GM15510 (cell line): ENCODE measurements around the gene VPS50.

Experiments
- POLR2A ChIP-seq: IDR thresholded peaks from 3 replicates; pipeline ENCODE4 v1.6.1; 2011; ENCODE audit warnings: borderline replicate concordance; ENCODE audit not compliant: insufficient read length; ENCODE audit errors: extremely low read depth

Gene VPS50, protein sequence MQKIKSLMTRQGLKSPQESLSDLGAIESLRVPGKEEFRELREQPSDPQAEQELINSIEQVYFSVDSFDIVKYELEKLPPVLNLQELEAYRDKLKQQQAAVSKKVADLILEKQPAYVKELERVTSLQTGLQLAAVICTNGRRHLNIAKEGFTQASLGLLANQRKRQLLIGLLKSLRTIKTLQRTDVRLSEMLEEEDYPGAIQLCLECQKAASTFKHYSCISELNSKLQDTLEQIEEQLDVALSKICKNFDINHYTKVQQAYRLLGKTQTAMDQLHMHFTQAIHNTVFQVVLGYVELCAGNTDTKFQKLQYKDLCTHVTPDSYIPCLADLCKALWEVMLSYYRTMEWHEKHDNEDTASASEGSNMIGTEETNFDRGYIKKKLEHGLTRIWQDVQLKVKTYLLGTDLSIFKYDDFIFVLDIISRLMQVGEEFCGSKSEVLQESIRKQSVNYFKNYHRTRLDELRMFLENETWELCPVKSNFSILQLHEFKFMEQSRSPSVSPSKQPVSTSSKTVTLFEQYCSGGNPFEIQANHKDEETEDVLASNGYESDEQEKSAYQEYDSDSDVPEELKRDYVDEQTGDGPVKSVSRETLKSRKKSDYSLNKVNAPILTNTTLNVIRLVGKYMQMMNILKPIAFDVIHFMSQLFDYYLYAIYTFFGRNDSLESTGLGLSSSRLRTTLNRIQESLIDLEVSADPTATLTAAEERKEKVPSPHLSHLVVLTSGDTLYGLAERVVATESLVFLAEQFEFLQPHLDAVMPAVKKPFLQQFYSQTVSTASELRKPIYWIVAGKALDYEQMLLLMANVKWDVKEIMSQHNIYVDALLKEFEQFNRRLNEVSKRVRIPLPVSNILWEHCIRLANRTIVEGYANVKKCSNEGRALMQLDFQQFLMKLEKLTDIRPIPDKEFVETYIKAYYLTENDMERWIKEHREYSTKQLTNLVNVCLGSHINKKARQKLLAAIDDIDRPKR

DNA sequence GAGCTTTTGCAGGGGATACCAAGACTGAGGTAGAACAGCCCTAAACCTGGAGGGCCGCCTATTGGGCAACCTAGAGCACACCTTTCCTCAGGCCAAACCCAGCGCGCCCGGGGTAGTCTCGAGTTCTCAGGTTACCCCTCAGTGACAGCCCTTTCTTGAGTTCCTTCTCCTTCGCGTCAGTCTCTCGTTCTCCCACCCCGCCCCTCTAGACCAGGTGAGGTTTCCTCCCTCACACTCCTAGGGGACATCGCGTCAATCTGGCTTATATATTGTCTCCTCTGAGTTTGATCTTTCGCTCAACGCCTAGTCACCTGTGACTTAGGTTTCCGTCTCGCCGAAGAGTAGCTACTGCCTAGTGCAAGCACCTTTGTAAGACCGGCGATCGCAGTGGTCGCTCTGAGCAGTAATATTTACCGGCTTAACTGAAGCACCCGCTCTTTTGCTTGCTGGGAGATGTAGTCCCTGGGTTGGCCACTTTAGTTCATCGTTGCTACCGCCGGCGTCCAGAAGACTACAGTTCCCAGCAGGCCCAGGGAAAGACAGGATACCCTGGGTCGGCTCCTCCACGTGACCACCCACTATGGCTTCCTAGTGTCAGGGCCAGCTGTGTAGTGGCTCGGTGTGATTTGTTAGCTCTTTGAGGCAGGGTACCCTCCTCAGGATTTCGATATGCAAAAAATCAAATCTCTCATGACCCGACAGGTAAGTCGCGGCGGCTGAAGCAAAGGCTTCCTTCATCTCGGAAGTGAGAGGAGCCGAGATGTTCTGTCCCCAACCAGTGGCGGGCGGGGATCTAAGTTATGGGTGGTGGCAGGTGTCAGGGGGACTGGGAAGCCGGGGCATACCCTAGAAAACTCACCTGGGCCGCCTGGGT lies at the start of gene VPS50:
TSS of gene VPS50 (plus strand) at position 568 of the 874 bp plus-strand sequence. CDS start at position 670, 102 bp downstream.
- TF ChIP-seq POLR2A = peak; percentile 58

DNA sequence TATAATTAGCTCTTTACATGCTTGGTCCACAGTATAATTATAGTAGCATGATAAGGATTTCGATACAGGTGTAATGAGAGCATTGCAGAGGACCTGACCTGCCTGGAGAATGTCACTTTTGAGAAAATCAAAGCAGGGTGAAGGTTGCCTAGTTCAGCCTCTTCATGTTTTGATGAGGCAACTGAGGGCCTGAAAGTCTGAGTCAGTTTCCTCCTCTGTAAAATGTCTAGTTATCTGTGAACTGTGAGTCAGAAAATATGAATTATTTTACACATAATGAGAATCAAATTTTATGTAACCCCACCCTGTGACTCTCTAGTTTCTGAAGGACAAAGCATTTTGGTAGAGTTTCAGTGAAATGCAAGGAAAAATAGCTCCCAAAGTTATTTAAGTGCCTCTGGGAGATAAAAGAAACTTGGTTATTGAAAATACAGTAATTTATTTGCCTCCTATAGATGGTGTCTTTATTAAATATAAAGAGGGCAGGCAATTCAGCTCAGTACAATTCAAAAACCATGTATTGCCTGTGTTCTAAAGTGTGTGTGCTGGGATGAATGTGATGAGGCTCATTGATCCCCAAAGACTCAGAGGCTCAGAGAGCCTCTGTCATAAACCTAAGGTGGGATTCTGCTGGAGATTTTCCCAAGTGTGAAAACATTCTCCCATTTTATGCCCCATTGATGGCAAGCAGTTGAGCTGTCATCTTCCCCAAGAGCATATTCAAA lies 46.7 kb upstream of the VPS50 start:
- no peak for TF ChIP-seq POLR2A

DNA sequence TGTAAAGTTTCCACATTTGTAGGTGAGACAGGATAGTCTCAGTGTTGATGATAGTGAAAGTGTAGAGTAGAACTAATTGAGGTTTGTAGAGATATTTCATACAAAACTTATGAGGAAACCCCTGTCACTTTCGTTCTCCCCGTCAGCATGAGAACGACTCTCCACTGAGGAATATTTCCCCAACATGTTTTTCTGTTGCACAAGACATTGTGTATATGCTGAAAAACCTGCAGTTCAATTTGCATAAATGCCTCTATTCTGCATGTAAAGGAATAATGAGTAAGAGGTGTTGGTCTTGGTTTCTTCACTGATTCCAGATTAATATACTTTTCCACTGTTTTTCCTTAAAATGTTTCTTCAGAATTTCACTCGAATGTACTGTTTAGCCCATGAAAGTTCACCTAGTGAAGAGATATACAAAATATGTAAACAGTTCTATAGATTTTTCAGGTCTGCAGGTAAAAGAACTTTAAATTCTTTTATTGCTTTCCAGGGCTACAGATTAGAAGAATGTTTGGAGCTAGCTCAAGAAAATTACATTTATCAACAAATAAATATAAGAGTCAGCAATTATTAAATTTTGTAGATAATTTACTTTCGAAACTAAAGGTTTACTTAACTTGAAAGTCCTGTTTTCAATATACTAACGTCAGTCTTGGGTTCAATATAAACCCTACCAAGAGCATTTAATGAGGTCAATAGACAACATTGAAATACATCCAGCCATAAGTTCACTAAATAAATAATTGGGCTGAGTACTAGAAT lies 43.1 kb upstream of the VPS50 start:
- TF ChIP-seq POLR2A = no peak

DNA sequence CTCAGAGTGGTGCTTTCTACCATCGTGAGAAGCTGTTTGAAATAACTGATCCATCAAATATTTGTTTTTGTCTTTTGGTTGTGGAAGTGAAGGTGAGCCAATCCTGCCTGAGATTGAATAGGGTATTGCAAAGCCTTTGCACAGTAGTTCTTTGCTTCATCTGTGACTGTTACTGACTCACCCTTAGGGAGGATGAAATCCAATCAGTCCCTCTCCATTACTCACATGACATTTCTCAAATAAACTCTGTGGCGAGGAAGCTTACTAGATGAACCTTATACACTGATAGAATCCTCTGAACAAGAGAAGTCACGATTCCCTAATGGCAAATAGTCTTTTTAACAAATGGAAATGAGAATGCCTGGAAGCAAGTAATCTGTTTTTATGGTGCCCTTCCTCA lies 37.8 kb upstream of the VPS50 start:
- no peak for TF ChIP-seq POLR2A

DNA sequence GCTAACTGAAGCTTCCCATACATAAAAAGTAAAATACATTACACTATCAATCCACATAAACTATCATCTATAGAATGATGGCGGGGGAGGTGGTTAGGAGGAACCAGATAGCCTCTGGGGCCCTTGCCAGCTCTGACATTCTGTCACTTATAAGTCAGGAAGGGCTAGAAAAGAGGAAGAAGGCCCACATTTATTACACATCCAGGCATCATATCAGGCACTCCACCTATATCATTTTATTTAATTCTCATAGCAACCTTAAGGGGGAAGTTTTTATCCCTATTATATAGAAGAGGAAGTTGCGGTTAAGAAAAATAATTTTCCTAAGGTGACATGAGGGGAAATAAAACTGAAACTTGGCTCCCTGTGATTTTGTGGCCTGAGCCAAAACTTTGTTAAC lies 35.8 kb upstream of the VPS50 start:
- TF ChIP-seq POLR2A = no peak

DNA sequence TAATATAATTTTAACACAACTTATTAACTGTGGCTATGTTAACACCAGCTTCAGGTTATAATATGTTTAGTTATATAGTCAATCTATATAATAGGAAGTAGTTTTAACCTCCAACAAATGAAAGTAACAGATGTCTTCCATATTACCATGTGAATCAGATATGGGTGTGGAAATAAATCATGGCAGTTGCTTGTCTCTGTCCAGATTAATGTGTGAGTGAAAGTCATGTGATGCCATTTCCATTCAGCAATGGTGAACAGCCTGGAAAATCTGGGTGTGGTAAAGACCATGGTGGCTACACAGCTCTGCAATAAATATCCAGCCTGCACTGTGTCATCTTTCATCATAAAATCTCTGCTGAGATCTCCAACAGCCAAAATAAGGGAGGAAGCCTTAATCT lies 33.7 kb upstream of the VPS50 start:
- no peak for TF ChIP-seq POLR2A

DNA sequence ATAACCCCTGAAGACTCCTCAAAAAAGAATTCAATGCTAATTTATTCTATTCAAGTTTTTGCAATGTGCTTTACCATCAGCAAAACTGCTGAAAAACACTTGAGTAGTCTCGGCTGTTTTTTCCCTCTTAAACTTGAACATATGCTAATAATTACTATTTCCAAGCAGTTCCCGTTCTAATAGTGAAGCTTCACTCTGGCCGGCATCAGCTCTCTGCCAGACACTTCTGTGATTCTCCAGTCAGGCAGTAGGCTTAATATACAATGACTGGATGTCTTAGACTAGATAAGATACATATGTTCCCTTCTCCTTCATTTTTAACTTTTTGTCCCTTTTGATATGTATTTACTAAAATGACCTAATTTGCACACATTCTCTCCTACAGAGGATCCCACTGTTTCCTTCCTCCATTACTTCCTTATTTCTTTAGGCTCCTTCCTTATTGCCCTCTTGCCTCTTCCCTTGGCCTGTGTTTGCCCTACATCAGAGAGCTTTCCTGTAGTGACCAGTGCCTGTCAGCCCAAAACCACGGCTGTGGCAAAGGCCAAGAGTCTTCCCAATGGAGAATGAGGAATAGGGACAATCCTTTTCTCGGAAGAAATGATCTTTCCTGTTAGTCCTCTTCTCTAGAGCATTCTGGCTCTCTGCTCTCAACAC lies 29.4 kb upstream of the VPS50 start:
- TF ChIP-seq POLR2A = no peak

DNA sequence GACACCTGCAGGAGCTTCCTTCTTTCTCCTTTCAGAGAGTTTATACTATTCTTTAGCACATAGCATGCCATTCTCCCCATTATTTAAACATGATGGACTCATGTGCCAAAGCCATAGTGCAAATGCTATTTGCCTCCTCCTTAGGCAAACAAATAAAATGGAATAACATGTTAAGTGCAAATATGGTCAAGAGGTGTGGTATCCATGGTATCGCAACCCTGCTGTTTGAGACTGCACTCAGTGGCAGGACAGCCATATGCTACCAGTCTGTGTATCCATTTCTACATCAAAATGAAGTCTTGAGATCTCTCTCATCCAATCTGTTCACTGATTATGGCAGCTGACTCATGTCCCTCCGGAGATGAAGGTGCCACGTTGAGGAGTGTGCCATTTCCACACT lies 28.7 kb upstream of the VPS50 start:
- no peak for TF ChIP-seq POLR2A

DNA sequence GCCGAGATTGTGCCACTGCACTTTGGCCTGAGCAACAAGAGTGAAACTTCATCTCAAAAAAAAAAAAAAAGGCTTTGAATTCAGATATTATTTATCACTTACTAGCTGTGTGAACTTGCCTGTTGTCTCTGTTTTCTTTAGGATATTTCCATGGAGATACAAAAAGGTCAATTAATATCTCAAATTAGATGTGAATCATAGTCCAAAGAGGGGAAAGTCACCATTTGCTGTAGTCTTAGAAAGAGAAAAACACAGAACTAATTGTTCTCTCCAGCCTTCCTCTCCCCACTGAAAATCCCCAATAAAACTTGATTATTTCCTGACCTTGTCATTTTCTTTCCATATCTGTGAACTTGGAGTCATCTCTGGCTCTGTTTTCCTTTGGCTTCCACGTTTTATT lies 27.1 kb upstream of the VPS50 start:
- TF ChIP-seq POLR2A = no peak

DNA sequence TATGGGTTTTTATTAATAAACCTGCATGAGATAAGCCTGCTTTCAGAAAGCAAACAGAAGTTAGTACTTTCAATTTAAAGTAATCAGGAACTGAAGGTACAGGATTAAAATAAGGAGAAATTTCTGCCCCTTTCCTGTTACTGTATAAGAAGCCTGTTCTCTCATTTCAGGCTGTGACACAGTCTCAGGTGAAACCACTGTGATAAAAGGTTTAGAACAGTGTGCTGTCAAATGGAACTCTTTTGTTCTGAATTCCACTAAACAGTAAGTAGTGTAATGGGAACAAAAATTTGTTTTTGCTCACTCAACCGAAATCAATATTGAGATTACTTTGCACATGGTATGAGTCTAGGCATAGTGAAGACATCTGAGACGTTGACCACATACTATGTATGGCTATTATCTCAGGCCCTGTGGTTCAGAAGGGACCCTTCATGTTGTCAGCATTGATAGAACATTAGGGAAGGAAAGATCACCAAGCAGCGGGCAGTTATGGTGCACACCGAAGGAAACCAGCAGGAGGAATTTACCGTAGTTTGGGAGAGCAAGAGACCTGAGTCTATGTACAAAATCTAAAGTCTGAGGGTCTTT lies 20.8 kb upstream of the VPS50 start:
- TF ChIP-seq POLR2A = no peak

DNA sequence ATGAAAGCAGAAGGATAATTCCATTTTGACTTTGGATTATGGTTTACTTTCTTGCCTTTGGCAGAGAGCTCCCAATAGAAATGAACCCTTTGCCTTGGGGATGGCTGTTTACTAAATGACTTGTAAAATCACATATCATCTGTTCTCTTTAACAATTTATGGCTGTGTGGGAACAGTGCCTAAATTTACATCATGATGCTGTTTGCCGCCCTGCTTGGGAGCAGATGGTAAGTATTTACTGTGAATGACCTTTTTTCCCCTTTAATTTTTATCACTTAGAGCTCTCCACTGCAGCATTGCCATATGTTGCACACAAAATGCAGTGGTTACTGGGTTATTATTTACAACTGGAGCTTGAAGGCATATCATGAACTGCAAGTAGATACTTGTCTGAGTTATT lies 19.3 kb upstream of the VPS50 start:
- TF ChIP-seq POLR2A = no peak

DNA sequence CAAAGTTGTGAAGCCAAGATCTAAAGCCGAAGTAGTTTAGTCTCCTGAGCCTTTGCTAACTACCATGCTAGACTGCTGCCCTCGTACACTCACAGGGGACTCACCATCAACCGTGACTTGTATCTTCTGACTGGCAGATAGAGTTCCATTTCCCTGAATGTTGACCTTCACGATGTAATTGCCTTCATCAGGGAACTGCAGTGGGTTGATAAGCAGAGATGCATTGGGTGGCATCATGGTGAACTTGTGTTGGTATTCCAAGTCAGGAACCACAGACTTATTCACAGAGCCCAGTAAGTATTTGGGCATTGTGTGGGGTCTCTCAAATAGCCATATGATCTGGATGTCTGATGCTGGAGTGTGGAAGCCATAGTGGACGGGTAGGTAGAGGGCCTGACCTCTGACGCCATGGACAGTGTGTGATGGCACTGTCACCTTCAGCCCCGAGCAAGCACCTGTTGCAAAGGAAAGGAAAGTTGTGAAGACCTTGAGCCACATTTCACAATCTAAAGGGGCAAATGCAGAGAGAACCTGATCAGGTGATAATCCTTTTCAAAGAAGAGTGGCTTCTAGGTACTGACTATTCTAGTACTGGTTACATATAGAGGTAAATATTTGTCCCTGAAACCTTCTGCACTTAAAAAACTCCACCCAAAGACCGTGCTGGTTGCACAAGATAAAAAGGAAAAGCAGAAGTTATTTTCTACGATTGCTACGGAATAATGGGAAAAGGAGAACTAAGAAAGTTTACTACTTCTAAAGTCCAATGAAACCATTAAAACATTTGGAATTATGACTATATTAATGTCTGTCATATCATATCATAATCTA lies 13.0 kb upstream of the VPS50 start:
- TF ChIP-seq POLR2A = no peak

DNA sequence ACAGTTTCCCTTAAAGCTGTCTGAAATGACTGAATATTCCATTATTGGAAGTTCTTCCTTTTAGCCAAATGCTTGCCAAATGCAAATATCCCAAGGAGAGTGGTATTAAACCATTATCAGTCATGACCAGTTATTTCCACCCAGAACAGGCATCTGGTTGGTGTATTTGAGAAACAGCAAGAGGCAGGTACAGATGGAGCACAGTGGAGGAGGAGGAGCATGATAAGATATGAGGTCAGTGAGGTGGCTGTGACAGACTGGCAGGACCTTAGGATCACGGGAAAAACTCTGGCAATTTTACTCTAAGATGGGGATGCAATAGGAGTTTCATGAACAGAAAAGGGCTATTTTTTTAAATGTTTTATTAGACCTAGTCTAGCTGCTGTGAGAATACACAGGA lies 12.3 kb upstream of the VPS50 start:
- no peak for TF ChIP-seq POLR2A
